Stimulated activated CD4-positive, alpha-beta T cell treated with anti-CD3 and anti-CD28 coated beads, Interleukin-1b, Interleukin-23, amount 100 ng/mL, for 1 hour (primary cell): ENCODE data around the gene TNFRSF9.
"Not testable (repeated sequence)": the region's sequence is repeated elsewhere in the genome, so short reads cannot be mapped to it uniquely, and the experiment has no call there.

Experiments
- DNase-seq, 2 donors: peaks; one replicate each; pipeline ENCODE4 v3.0.0-alpha.2; 2020; ENCODE audit warnings: low read depth in 2 of 2

Gene TNFRSF9

GRCh38 chr1:7961216-7962013 lies 20.8 kb upstream of the TNFRSF9 start, which contains the start of gene PARK7:
Gene PARK7 (plus strand): TSS chr1:7961711. CDS start chr1:7962786, 1,075 bp downstream.
- peak; percentile 98 to 99 for DNase-seq

GRCh38 chr1:7960867-7961215 lies 20.2 kb upstream of the TNFRSF9 start:
- DNase-seq: no peak

- DNase-seq: no peak
Measured at GRCh38 chr1:7960165-7960564, 19.5 kb upstream of the TNFRSF9 start.

- no peak for DNase-seq
Measured at GRCh38 chr1:7956218-7957032, 15.8 kb upstream of the TNFRSF9 start.

- no peak for DNase-seq
Measured at GRCh38 chr1:7954683-7955082, 14.0 kb upstream of the TNFRSF9 start.

- peak in 1 of 2 donors; percentile 44 for DNase-seq
Measured at GRCh38 chr1:7953850-7954609, 13.4 kb upstream of the TNFRSF9 start.

GRCh38 chr1:7952791-7953190 lies 12.2 kb upstream of the TNFRSF9 start:
- not testable (repeated sequence) for DNase-seq

GRCh38 chr1:7948960-7949359 lies 8.3 kb upstream of the TNFRSF9 start:
- no peak for DNase-seq

- DNase-seq: no peak
Measured at GRCh38 chr1:7943251-7943650, 2.6 kb upstream of the TNFRSF9 start.

- DNase-seq: no peak
Measured at GRCh38 chr1:7942214-7942921, 1.7 kb upstream of the TNFRSF9 start.

GRCh38 chr1:7941437-7941793 lies 776 bp upstream of the TNFRSF9 start:
- DNase-seq: no peak

- DNase-seq: no peak
Measured at GRCh38 chr1:7940034-7940433, 605 bp downstream of the TNFRSF9 start.

GRCh38 chr1:7938070-7938469 lies 2.6 kb downstream of the TNFRSF9 start:
- no peak for DNase-seq

- no peak for DNase-seq
Measured at GRCh38 chr1:7932524-7933138, 8.0 kb downstream of the TNFRSF9 start.

GRCh38 chr1:7931446-7931812 lies 9.2 kb downstream of the TNFRSF9 start:
- no peak for DNase-seq

- DNase-seq: no peak
Measured at GRCh38 chr1:7930645-7931445, 9.8 kb downstream of the TNFRSF9 start.

GRCh38 chr1:7929637-7930036 lies 11.0 kb downstream of the TNFRSF9 start:
- DNase-seq: no peak

GRCh38 chr1:7928247-7928646 lies 12.4 kb downstream of the TNFRSF9 start:
- DNase-seq: no peak

GRCh38 chr1:7927061-7927460 lies 13.6 kb downstream of the TNFRSF9 start:
- not testable (repeated sequence) for DNase-seq

- DNase-seq: no peak
Measured at GRCh38 chr1:7922301-7922700, 18.3 kb downstream of the TNFRSF9 start.
